Activated CD8-positive, alpha-beta memory T cell treated with anti-CD3 and anti-CD28 coated beads for 24 hours (primary cell): ENCODE measurements around the gene TBC1D5.
"Not testable (repeated sequence)": the region's sequence is repeated elsewhere in the genome, so short reads cannot be mapped to it uniquely, and the experiment has no call there.

Source experiments
- DNase-seq: peaks from one replicate; pipeline ENCODE4 v3.0.0-alpha.2; 2020

The TBC1D5 gene

DNA sequence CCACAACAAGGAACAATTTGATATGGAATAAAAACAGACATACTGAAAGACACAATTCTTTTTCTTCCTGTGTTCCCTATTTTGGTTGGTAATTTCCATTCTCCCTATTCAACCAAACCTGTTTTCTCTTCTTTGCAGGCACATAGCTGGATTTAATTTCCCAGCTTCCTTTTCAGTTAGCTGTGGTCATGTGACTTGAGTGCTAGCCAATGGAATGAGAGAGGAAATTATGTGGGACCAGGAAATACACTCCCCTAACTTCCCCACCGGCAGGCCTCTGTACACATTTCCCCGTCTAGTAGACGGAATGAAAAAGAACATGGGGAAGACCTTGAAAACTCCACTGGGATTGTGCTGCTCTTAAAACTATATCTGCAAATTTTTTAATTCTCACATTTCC, 351.6 kb downstream of the TBC1D5 start:
- DNase-seq = no peak

DNA sequence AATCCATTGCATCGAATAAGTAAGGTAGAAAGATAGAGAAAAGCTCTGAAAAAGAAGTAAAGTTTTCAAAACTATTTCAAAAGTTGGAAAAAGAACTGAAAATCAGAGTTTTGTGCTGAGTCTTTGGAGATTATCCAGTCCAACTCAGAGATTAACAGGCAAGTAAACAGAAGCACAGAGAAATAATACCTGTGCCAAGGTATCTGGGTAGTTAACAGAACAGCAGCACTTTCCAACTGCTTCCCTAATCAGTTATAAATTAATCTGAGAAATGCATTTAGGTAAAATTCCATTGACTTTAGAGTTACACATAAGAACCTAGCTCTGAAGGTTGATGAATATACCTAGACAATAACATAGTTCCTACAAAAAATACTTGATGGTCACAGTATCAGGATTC, 355.3 kb downstream of the TBC1D5 start:
- no peak for DNase-seq

DNA sequence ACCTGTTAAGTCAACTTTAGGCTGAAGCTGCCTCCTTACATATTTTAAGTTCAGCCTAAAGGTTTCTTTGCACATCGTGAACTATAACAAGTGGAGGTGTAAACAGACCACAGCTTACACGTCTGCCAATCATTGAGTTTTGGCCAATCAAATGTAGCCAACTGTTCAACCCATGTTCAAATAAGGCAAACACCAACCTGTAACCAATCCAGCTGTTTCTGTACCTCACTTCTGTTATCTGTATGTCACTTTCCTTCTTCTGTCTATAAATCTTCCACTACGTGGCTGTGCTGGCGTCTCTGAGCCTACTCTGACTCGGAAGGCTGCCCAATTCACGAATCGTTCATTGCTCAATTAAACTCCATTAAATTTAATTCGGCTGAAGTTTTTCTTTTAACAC, 356.0 kb downstream of the TBC1D5 start:
- DNase-seq = no peak

DNA sequence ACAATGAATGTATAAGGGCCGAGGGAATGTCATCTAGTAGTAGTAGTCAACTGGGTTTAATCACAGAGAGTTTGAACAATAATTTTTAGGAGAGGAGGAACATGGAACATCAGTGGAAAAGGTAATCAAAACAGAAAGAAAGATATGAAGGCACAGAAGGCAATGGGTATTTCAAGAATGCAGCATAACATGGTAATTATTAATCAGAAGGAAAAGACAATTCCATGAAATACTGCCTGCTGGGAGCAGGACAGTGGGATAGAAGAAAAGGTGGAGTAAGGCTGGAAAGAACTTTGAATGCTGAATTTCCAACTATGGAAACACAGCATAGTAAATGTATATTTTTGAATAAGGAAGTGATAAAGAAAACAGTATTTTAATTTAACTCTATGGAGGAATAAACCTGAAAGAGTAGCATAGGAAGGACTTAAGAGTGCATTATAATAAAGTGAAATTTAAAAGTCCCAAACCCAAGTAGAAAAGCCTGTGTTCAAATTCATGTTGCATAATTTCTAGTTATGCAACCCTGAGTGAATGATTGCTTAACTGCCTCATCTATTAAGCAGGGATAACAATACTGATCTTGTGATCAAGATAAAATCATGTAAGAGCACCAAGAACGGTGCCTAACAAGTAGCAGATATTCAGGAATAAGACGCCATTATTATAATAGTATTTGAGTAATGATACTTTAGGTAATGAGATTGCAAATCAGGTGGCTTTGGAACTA, 357.7 kb downstream of the TBC1D5 start:
- no peak for DNase-seq

DNA sequence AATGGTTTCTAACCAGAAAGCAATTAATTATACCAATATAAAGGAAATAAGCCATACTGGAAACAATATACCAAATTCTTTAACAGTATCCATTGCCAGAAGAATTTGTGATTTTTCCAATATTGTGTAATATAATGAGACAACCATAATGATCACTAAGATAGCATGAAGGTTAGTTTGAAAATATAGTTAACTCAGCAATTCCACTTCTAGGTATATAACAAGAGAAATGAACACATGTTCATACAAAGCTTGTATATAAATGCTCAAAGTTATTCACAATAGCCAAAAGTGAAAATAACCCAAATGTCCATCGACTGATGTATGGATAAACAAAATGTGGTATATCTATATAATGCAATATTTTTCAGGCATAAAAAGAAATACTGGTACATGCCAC, 369.1 kb downstream of the TBC1D5 start:
- DNase-seq = no peak

DNA sequence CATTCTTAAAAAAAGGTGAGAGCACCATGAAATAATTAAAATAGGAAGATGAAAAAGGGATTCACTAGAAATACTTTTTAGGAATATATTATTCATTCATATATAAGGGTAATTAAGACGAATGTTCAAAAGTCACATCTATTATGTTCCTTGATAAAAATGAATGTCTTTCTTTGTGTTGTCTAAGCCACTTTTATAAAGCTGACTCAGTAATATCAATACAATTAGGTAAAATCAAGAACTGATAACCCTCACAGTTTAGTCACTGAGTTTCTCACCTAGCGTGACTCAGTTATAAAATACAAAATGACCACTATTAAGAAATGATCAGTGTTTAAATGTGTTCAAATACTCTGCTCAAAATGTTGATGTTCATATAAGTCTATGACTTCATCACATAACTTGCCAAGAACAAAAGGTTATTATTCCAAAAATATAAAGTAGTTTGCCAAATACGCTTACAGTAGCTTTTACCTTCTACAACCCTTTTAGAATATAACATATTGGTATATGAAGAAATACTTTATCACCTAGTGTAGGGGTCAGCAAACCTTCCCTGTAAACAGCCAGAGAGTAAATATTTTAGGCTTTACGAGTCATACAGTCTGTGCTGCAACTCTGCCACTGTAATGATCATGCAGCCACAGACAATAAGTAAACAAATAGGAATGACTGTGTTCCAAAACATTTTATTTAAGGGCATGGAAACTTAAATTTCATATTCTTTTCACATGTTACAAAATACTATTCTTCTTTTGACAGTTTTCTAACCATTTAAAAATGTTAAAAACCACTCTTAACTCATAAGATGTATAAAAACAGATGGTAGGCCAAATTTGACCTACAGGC, 369.8 kb downstream of the TBC1D5 start:
- no peak for DNase-seq

DNA sequence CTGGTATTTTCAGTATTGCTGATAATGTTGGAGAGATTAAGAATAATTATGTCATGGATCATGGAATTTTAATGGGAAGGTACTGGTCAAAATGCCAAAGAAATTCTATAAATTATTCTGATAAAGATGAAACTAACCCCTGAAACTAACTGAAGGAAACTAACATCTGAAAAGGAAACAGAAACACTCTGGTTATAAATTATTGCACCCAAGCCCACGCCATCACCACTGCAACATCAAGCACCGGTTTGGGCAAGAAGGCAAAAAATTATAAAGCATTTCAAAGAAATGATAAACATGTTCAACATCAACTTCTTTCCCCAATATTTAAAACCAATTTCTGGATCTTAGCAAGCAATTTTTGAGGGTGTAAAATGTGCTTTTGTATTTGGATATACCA, 372.5 kb downstream of the TBC1D5 start:
- no peak for DNase-seq

DNA sequence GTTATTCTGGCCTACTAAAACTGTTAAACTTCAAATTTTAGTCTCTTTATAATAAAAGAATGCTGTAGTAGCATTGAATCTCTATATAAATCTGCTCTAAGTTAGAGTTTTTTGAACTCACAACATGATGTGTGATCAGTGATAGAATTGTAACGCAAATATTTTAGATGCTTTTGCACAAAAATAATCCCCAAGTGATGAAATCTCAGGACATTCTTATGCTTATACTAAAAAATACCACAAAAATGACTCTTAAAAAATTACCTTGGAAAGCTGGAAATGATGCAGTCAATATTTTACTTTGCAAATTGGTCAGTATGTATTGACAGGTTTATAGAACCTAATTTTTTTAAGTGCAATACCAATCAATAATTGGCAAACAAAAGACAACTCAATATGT, 375.3 kb downstream of the TBC1D5 start:
- DNase-seq = no peak

DNA sequence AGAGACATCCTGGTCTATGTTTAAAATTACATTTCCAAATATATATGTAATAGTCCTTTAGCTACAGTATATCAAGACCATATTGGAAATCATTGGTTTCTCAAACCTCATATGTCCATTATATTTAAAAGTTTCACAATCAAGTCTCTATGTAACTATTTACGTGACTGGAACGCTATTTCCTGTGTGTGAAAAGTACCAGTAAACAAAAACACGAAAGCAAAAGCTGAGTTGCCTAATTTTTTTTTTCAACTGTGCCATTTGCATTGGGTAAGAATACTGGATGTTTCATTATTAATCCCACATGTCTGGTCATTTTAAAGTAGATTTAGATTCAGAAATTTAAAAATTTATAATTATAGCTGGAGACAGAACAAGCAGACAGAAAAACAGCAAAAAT, 381.4 kb downstream of the TBC1D5 start:
- no peak for DNase-seq

DNA sequence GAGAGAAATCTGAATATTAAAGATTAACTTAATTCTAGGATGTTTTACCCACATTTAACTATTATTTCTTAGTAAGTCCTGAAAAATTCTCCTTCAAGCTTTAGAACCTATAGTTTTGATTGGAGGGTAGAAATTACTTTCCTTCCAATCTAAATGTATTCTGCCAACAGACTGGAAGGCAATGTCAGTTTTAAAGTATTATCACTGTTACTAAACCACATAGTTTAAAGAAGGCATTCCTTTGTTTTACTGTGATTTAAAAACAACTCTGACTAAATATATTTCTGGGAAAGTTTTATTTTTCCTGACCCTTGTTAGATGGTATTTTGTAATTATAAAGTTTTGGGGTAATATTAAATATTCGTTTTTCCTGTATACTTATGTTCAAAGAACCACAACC, 382.5 kb downstream of the TBC1D5 start:
- no peak for DNase-seq

DNA sequence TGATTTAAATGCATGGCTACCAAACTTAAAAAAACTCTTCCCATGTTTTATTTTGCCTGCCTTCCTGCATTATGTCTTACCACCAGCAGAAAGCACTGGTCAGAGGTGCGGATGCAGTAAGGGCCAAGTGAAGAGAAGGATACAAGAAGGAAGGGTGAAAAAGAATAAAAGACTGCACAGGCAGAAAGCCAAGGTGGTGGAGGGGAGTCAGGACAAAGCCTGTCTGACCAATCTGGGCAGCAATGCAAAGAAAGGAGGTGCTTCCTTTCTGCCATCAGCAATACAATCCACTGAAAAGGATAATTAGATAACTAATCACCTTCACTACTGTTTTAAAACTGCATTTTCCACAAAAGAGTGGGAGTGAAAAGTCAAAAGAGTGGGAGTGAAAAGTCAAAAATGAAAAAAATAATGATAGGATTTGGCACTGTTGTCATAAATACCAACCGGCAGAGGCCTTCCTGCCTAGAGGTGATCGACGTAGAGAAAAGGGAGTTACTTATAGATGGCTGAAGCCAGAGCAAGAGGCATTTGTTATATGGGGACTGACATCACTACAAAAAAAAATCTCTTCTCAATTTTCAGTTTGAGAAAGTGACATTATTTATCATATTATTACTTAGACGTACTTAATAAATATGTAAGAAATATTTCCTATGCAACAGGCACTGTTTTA, 385.3 kb downstream of the TBC1D5 start:
- DNase-seq = no peak

DNA sequence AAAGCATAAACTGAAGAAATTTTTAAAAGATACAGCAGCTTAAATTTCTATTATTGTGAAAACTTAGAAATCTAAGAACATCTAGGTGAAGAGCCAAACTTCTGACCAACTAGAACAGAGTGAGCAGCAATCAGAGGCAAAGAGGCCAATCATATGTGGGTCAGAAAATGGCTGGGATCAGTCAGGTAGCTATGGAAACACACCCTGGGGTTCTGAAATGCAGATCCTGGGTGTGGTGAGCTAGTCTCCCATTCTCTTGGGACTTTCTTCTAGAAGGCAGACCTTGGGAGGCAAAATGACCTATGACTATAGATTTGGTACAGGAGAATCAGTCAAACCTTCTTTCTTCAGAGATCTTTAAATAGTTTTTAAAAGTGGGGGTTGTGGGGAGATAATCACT, 385.8 kb downstream of the TBC1D5 start:
- no peak for DNase-seq

DNA sequence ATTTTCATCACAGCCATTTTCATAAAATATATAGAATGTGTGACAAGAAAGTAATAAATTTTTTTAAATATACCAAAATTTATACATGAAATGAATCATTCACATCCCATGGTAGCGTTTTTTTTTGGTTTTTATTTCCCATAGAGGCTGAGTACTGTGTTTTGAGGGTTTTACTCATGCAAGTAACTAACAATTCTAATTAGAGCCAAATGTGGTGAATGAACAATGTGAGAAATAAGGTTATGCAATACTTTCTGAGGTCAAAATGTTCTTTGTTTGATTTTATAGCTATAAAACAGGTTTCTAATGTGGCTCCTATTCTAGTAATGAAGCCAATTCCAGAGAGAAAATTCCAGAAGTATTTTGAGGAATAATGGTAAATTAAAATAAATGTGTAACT, 386.8 kb downstream of the TBC1D5 start:
- no peak for DNase-seq

DNA sequence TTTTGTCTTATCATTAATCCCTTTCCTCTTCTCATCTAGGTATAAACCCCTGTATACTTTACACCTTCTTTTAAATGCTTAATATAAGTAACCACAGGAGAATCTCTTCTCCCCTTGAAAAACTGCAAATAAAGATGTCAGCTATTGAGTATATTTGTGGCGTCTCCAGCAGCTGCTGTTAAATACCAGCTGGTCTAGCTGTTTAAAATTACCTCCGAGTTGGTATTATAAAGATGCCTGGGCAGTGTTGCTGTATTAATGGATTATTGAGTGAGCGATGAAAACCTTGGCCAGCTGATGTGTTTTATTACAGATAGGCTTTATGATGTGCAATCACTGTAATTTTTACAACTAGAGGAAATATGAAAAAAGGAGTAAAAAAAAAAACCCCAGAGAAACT, 388.1 kb downstream of the TBC1D5 start:
- DNase-seq = no peak

DNA sequence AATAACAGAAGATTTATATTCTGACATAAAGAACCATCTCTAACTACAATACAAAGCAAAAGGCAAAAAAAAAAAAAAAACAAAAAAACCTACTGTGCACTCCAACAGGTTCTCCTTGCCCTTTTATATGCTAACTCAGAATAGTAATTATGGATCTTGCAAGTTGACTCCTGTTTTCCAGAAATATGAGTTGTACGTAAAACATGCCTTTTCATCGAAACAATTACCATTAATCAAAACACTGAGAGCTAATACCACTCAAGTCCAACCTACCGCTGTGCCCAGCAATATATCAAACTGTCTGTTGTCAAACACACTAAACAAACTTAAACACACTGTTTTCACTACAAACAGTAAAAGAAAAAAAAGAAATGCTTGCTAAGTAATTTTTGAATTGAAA, 389.8 kb downstream of the TBC1D5 start:
- no peak for DNase-seq

DNA sequence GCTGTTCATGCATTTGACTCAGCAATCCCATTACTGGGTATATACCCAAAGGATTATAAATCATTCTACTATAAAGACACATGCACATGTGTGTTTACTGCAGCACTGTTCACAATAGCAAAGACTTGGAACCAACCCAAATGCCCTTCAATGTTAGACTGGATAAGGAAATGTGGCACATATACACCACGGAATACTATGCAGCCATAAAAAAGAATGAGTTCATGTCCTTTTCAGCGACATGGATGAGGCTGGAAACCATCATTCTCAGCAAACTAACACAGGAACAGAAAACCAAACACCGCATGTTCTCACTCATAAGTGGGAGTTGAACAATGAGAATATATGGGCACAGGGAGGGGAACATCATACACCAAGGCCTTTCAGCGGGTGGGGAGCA, 391.2 kb downstream of the TBC1D5 start:
- not testable (repeated sequence) for DNase-seq

DNA sequence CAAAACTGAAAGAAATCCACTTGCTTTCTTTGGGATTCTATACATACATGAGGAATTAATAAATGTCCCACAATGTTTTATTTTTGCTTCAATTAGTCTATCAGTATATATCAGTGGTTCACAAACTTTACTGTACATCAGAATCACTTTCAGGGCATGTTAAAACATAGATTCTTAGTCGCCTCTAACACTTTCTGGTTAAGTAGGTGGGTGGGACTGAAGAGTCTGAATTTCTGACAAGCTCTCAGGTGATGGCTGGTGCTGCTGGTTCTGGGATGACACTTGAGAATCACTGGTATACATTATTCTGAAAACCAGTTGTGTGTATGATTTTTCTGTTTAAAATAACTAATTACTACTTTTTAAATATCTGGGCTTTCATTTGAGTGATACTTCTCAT, 393.3 kb downstream of the TBC1D5 start:
- DNase-seq = no peak

DNA sequence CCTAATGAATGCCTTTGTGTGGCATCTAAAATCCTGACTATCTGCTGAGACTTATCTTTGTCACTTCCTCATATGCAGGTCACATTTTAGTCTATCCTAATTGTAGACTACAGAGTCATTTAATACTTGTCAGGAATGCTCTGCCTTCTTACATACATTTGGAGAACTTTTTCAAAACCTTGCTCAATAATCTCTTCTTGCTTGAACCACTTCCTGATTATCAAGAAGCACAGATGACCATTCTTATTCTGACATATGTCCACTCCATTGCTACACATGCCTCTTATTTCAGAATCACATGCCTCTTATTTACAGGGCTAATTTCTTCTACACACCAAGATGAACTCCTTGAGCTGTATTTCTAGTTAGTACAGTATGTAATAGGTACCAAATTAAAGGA, 400.3 kb downstream of the TBC1D5 start:
- DNase-seq = no peak

DNA sequence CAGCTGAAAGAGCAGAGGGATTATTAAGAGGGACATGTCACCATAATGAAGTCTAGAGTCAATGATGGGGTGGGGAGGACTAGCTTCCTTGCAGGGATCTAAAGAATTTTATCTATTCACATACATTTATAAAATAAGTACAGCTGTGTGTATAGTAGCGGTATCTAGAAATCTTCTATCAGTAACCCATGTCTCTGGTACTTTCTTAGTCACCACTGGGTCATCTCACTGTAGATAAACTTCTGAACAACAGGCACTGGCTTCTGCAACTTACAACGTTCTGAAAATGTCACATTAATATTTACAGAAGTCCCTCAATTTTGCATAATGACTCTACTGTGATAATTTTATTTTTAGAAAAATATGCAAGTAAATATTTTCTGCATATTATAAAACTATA, 401.7 kb downstream of the TBC1D5 start:
- DNase-seq = no peak

DNA sequence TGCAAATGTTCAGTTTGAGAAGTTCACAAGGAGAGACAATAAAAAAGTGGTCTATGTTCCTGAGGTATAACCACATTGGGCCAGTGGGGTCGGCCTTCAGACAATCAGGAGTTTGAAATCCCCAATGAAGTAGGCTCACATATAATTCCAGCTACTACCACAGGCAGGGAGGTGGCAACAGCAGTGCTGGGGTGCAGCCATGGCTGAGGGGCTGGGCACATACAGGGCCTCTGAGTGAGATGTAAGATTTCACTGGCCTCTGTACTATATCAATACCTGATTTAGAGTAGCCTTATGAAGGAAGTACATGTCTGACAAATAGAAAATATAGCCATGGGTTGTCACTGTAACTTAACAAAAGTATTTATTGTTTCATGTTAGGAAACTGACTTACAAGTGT, 402.2 kb downstream of the TBC1D5 start:
- no peak for DNase-seq

DNA sequence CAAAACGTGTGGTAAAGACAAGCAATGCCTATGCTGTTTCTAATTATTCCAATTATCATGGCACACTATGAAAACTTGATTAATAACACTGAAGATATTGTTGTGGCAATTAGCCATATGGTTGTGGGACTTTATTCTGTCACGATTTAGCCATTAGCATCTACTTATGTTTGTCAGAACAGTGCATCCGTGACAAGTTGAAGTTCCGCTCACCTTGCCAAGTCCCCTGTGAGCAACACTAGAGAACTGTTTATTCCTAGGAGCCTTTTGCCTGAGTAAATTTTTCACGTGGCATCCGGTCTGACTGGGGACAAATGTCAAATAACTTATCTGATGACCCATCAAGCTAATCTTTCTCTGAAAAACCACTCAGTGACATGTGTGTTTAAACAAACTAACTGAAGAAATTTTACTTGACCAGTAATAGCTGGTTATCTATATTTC, 403.3 kb downstream of the TBC1D5 start:
- no peak for DNase-seq

DNA sequence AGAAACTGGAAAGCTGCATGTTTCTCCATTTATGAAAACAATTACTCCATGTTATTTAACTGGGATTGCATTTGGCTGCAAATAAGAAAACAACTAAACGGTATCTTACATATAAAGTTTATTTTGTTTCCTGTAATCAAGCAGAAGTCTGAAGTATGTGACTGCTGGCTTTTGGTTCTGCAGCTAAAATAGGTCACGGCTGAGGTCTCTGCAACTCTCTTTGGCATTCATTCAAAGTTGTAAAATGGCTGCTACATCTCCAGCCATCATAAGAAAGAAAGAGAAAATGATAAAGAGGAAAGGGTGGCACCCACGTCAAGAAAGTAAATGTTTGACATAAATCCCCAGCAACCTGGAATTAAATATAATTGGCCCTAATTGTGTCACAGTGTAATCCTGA, 406.1 kb downstream of the TBC1D5 start:
- DNase-seq = no peak

DNA sequence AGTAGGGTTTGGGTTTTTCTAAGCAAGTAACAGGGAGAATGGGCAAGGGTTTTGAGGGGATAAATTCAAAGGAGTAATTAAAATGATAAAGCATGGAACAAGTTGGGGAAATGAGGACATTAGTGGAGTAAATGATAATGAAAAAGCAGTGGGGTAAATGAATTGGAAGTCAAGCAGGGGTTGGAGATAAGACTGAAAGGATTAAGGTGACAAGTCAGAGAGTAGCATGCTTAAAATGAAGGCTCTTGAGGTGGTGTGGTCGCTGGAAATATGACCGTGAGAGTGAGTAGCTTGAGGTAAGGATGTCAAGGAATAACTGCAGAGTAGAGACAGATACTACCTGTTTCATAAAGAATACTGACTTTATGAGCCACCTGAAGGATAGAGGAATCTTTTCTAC, 408.5 kb downstream of the TBC1D5 start:
- no peak for DNase-seq

DNA sequence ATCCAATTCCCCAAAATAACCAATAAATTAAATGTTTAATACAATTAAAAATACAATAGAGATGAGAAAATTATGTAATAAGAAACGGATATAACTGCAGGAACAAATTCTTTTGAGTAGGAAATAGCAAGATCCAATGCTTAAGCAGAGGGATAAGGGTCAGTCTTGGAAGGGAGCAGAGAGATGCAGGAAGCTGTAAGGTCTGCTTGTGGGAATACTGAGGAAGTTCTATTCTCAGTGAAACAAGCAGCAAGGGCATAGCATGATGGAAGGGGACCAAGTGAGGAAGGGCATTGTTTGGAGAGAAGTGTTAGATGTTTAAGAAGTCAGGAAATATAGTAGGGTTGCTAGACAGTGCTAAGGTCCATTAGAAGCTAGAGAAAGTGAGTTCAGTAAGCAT, 409.0 kb downstream of the TBC1D5 start:
- no peak for DNase-seq
